K562 (cell line): Measurements from ENCODE around the gene ADAM15. TPM values are rescaled to one million over a fixed set of nuclear protein-coding genes. Genes with fewer than 3 reads are reported as not detected.

ENCODE experiments used
- ATF3 ChIP-seq, 2 experiments: fragments of 450-650 bp in 1 of 2; sonication (generic) in 1 of 2; formaldehyde crosslinking in 1 of 2; IDR thresholded peaks in 1 of 2; conservative IDR thresholded peaks in 1 of 2; 2 replicates each; pipeline versions ENCODE4 v1.6.1 to v1.8.1; 2016 to 2023; ENCODE audit warnings: mild to moderate bottlenecking in 2 of 2, moderate library complexity in 2 of 2, inconsistent platforms in 1 of 2, missing genetic modification reagents in 1 of 2
- BRF1 ChIP-seq: IDR thresholded peaks from 3 replicates; pipeline ENCODE4 v1.6.1; 2011; ENCODE audit warnings: borderline replicate concordance, mild to moderate bottlenecking; ENCODE audit not compliant: insufficient read length; ENCODE audit errors: extremely low read depth
- ELF2 ChIP-seq: fragments of 250-450 bp; sonication (Bioruptor Pico); IDR thresholded peaks from 2 replicates; pipeline ENCODE4 v1.5.0; 2021; ENCODE audit warnings: mild to moderate bottlenecking
- HMG20B ChIP-seq: fragments of 250-450 bp; sonication (Bioruptor Pico); IDR thresholded peaks from 2 replicates; pipeline ENCODE4 v1.5.0; 2021; ENCODE audit warnings: mild to moderate bottlenecking
- ID3 ChIP-seq, 2 experiments: fragments of 250-450 bp in 1 of 2; fragments of 450-650 bp in 1 of 2; sonication (Bioruptor Pico) in 1 of 2; IDR thresholded peaks; 2 replicates each; pipeline versions ENCODE4 v1.6.1 to v1.8.0; 2016 to 2021; ENCODE audit warnings: mild to moderate bottlenecking in 2 of 2, moderate library complexity in 2 of 2, missing compliant biosample characterization in 1 of 2, missing genetic modification characterization in 1 of 2
- IFI16 ChIP-seq: fragments of 250-450 bp; sonication (Bioruptor Pico); IDR thresholded peaks from 2 replicates; pipeline ENCODE4 v2.1.2; 2022; ENCODE audit warnings: mild to moderate bottlenecking, inconsistent platforms
- SIN3A ChIP-seq, 2 experiments: fragments of 150-350 bp in 1 of 2; IDR thresholded peaks; 2 replicates each; pipeline ENCODE4 v1.6.1; 2011 to 2016; ENCODE audit warnings: borderline replicate concordance in 2 of 2, low read depth in 2 of 2, low read length in 2 of 2, mild to moderate bottlenecking in 2 of 2, moderate library complexity in 2 of 2; ENCODE audit not compliant: control insufficient read depth in 1 of 2
- ZBTB11 ChIP-seq, 3 experiments: fragments of 200-800 bp in 1 of 3; fragments of 250-450 bp in 1 of 3; fragments of 450-650 bp in 1 of 3; sonication (Bioruptor Pico) in 1 of 3; sonication (Bioruptor generic) in 1 of 3; formaldehyde crosslinking in 1 of 3; IDR thresholded peaks; 2 replicates each; pipeline versions ENCODE4 v1.6.1 to v1.8.0; 2016 to 2022; ENCODE audit warnings: mild to moderate bottlenecking in 2 of 3, missing genetic modification characterization in 2 of 3, missing compliant biosample characterization in 1 of 3, moderate library complexity in 1 of 3
- ZNF407 ChIP-seq: fragments of 450-650 bp; IDR thresholded peaks from 2 replicates; pipeline ENCODE4 v1.6.1; 2016; ENCODE audit warnings: low read depth
- ZNF655 ChIP-seq: fragments of 250-450 bp; sonication (Bioruptor Pico); IDR thresholded peaks from 2 replicates; pipeline ENCODE4 v1.5.0; 2021
- polyA plus RNA-seq, 8 experiments: library from polyadenylated mRNA; depleted of rRNA in 4 of 8; stranded (reverse) in 5 of 8; unstranded in 3 of 8; fragments of >200 nt; fragmentation: Nextera tagmentation in 2 of 8; fragmentation: Illumina TruSeq in 1 of 8; extraction: Ambion mirVana in 2 of 8; extraction: Trizol in 1 of 8; gene quantifications; 2 replicates each; pipeline versions ENCODE4 v1.2.1 to v1.2.3, GENCODE V29; 2011 to 2014; ENCODE audit warnings: inconsistent platforms in 1 of 8, missing spikeins in 1 of 8
- total RNA-seq, 7 experiments: library from RNA; depleted of rRNA in 6 of 7; stranded (reverse); fragments of >200 nt in 6 of 7; fragmentation: Illumina TruSeq in 2 of 7; extraction: Trizol in 2 of 7; gene quantifications; 2 replicates each; pipeline versions ENCODE4 v1.2.1 to v1.2.3, GENCODE V29; 2011 to 2021; ENCODE audit warnings: low replicate concordance in 1 of 7

Gene ADAM15
- total and polyA plus RNA-seq, 9 of the 15 experiments (the other 6 are each of a cell fraction or from before 2014, with no cell fraction given): 0.69 to 72.3 (median 32.8) TPM

- no peak for TF ChIP-seq ZBTB11 (CRISPR knock-in tag; IDR thresholded peaks at IDR 0.05)
- no peak for TF ChIP-seq ATF3 (IDR thresholded peaks at IDR 0.05)
- TF ChIP-seq ATF3 (CRISPR knock-in tag; conservative IDR thresholded peaks at IDR 0.05): no peak
- TF ChIP-seq IFI16: no peak
- no peak for TF ChIP-seq BRF1
- TF ChIP-seq SIN3A (IDR thresholded peaks at IDR 0.05; ENCODE audit: borderline replicate concordance in 2 of 2, control insufficient read depth in 1 of 2, low read depth in 2 of 2, low read length in 2 of 2): no peak
- no peak for TF ChIP-seq HMG20B
- TF ChIP-seq ZNF407: no peak
- no peak for TF ChIP-seq ID3 (CRISPR knock-in tag; IDR thresholded peaks at IDR 0.05)
- no peak for TF ChIP-seq ID3 (tag; IDR thresholded peaks at IDR 0.05)
- no peak for TF ChIP-seq ELF2 (CRISPR knock-in tag)
- no peak for TF ChIP-seq ZNF655 (CRISPR knock-in tag)
These were observed 43.0 kb downstream of the ADAM15 start (continued) for GRCh38 chr1:155093911-155094621.
